ENCODE results near the gene MEFV.
"Not testable (repeated sequence)": the region's sequence is repeated elsewhere in the genome, so short reads cannot be mapped to it uniquely, and the experiment has no call there.

Gene MEFV

DNA sequence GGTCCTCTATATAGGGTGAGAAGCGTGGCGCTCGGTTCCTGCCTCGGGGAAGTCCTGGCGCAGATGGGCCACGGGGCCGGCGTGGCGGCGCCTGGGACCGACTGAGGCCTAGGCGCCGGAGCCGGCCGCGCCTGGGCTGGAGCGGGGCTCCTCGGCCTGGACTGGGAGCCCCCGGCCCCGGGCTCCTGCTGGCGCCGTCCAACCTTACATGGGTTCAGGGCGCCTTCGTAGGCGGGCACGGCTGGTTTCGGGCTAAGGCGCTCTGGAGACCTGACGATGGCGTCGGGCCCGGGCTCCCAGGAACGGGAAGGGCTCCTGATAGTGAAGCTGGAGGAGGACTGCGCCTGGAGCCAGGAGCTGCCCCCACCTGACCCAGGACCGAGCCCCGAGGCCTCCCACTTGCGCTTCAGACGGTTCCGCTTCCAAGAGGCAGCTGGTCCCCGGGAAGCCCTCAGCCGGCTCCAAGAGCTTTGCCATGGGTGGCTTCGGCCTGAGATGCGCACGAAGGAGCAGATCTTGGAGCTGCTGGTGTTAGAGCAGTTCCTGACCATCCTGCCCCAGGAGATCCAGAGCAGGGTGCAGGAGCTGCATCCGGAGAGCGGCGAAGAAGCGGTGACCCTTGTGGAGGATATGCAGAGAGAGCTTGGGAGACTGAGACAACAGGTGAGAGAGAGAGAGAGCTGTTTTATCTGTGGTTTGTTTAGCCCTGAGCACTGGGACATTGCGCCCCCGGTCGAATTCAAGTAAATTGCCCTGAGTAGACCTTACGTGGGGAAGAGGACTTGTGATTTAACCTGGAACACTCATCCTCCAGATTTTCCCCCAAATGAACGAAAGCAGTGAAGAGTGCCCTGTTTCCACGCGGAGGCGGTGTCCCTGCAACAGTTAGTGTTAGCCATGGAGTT lies 27.4 kb upstream of the MEFV start:
- H3K36me3 ChIP-seq (ENCODE audit: control insufficient read depth in 2 of 2, insufficient read depth in 2 of 2, low read length in 2 of 2) = peaks cover 19 to 24% of the 10 kb centered on the region in 2 donors
- peak overlapping the region; percentile 99 for H3K4me3 ChIP-seq (ENCODE audit: low read length in 2 of 2)
- H3K9me3 ChIP-seq (ENCODE audit: control insufficient read depth in 2 of 2, low read length in 2 of 2) = peaks cover 0 to 20% of the 10 kb centered on the region in 2 donors
- no peaks in the 10 kb centered on the region for H3K27me3 ChIP-seq (ENCODE audit: control insufficient read depth in 1 of 2, insufficient read depth in 2 of 2, low read length in 2 of 2)
- H3K4me1 ChIP-seq (ENCODE audit: control insufficient read depth, insufficient read depth, low read length) = peaks cover 22% of the 10 kb centered on the region
- H3K9ac ChIP-seq (ENCODE audit: low read length in 2 of 2) = peak overlapping the region; percentile 87 to 93
- H3K27ac ChIP-seq (ENCODE audit: low read length) = peak overlapping the region; percentile 100

DNA sequence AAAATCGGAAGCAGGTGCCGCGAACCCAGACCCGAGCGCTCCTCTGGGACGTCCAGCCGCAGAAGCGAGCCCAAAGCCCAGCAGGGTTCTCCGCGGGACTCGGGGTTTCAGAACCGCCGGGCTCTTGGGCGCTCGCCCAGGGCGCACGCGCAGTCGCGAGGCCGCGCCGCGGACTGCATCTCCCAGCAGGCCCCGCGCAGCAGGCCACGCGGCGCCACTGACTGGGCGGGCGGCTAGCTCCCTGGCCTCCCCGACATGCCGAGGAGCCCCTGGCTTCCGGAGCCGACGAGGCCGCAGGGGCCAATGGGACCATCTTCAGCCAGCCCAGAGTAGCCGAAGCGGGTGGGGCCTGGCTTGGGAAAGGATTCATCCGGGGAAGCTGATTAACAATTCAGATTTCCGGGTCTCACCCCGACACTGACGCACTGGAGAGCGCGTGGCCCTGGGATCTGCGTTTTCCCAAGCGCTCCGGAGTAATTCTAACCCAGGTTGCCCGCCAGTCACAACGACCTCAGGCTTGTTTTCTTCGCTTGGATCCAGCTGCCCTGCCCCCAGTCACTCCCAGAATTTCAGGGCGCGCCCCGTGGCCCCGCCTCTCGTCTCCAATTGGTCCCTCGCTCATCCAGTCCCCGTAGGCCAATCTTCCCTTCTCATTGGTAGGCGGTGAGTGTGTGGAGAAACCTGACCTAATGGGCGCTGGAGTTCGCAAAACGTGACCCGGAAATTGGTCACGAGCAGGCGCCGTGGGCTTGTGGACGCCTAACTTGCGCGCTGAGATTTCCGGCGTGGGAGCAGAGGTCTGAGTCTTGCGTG lies 26.5 kb upstream of the MEFV start, which contains the start of gene ZNF263:
Gene ZNF263, plus strand, starts transcription at position 762 of the 813 bp plus-strand sequence. CDS start 328 bp downstream, outside the sequence.
- H3K36me3 ChIP-seq (ENCODE audit: control insufficient read depth in 2 of 2, insufficient read depth in 2 of 2, low read length in 2 of 2) = peaks cover 12 to 18% of the 10 kb centered on the region in 2 donors
- peaks cover 0 to 13% of the 10 kb centered on the region in 2 donors for H3K9me3 ChIP-seq (ENCODE audit: control insufficient read depth in 2 of 2, low read length in 2 of 2)
- H3K27ac ChIP-seq (ENCODE audit: low read length) = peak within 1 kb of the TSS; percentile 100
- peaks cover 22% of the 10 kb centered on the region for H3K4me1 ChIP-seq (ENCODE audit: control insufficient read depth, insufficient read depth, low read length)
- H3K9ac ChIP-seq (ENCODE audit: low read length in 2 of 2) = peak within 1 kb of the TSS; percentile 93 to 99
- H3K27me3 ChIP-seq (ENCODE audit: control insufficient read depth in 1 of 2, insufficient read depth in 2 of 2, low read length in 2 of 2) = no peaks in the 10 kb centered on the region
- H3K4me3 ChIP-seq (ENCODE audit: low read length in 2 of 2) = peak within 1 kb of the TSS; percentile 99

DNA sequence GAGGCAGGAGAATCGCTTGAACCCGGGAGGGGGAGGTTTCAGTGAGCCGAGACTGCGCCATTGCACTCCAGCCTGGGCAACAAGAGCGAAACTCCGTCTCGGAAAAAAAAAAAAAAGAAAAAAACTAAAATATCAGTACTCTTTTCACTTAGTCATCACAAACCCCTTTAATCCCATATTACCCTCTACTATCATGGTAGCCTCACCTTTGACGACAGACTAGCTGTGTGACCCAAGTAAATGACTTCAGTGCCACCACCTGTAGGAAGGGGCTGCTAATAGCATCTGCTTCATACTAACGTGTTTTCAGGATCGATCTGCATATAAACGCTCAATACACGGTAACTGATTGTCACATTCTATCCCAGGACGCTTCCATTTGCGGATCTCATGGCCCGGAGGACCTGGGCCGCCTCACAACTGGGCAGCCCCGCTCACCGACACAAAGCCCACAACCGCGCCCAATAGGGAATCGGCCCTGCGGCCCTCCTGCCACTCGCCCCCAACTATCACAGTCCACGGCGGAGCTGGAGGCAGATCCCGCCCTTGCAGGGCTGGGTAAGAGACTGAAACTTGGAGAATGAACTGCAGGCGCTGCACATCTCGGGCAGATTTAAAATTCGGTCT lies 25.8 kb upstream of the MEFV start:
- Histone ChIP-seq H3K27me3 (ENCODE audit: control insufficient read depth in 1 of 2, insufficient read depth in 2 of 2, low read length in 2 of 2) (no peaks in the 10 kb centered on the region), H3K9ac (ENCODE audit: low read length in 2 of 2) (peak overlapping the region; percentile 93 to 99), H3K27ac (ENCODE audit: low read length) (peak overlapping the region; percentile 100), H3K4me1 (ENCODE audit: control insufficient read depth, insufficient read depth, low read length) (peaks cover 22% of the 10 kb centered on the region), H3K9me3 (ENCODE audit: control insufficient read depth in 2 of 2, low read length in 2 of 2) (peaks cover 0 to 10% of the 10 kb centered on the region in 2 donors), H3K36me3 (ENCODE audit: control insufficient read depth in 2 of 2, insufficient read depth in 2 of 2, low read length in 2 of 2) (peaks cover 12 to 18% of the 10 kb centered on the region in 2 donors), H3K4me3 (ENCODE audit: low read length in 2 of 2) (peak overlapping the region; percentile 99)

DNA sequence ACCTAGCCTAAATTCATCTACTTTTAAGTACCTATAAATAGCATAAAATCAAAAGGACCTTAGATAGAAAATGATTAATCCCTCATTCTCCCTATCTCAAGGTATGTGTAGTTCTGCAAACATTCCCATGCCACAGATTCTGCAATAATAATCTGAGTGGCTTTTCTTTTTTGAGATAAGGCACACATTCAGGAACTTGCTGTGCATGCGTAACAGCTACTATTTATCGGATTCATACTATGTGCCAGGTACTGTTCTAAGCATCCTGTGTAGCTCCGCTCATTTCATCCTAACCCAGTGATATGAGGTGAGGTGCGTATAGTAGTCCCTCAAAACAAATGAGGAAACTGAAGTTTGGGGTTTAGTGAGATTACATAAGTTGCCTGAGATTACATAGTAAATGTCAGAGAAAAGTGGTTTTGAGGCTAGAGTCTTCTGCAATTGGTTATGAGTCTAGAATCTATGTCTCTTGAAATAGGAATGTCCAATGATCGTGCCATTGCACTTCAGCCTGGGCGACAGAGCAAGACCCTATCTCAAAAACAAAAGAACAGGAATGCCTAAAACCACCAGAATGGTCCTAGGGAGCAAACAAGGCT lies 24.9 kb upstream of the MEFV start:
- Histone ChIP-seq H3K36me3 (ENCODE audit: control insufficient read depth in 2 of 2, insufficient read depth in 2 of 2, low read length in 2 of 2) (peaks cover 7 to 14% of the 10 kb centered on the region in 2 donors), H3K9ac (ENCODE audit: low read length in 2 of 2) (no peak overlapping the region), H3K4me1 (ENCODE audit: control insufficient read depth, insufficient read depth, low read length) (peaks cover 22% of the 10 kb centered on the region), H3K27me3 (ENCODE audit: control insufficient read depth in 1 of 2, insufficient read depth in 2 of 2, low read length in 2 of 2) (no peaks in the 10 kb centered on the region), H3K9me3 (ENCODE audit: control insufficient read depth in 2 of 2, low read length in 2 of 2) (peaks cover 0 to 10% of the 10 kb centered on the region in 2 donors), H3K27ac (ENCODE audit: low read length) (no peak overlapping the region), H3K4me3 (ENCODE audit: low read length in 2 of 2) (no peak overlapping the region)

DNA sequence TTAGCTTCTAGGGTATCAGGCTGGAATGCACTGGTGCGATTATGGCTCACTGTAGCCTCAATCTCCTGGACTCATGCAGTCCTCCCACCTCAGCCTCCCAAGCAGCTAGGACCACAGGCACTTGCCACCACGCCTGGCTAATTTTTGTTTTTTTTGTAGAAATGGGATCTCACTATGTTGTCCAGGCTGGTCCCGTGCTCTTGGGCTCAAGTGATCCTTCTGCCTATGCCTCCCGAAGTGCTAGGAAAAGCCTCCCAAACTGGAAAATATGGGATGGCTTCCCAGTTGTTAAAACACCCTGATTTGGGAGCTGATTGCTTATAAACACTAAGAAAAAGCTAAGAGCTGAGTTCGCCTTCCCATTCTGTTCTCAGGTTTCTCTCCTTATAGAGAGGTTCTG lies 20.2 kb upstream of the MEFV start:
- Histone ChIP-seq H3K36me3 (ENCODE audit: control insufficient read depth in 2 of 2, insufficient read depth in 2 of 2, low read length in 2 of 2) (no peaks in the 10 kb centered on the region), H3K9ac (ENCODE audit: low read length in 2 of 2) (no peak overlapping the region), H3K9me3 (ENCODE audit: control insufficient read depth in 2 of 2, low read length in 2 of 2) (no peaks in the 10 kb centered on the region), H3K27ac (ENCODE audit: low read length) (no peak overlapping the region), H3K27me3 (ENCODE audit: control insufficient read depth in 1 of 2, insufficient read depth in 2 of 2, low read length in 2 of 2) (no peaks in the 10 kb centered on the region), H3K4me1 (ENCODE audit: control insufficient read depth, insufficient read depth, low read length) (no peaks in the 10 kb centered on the region), H3K4me3 (ENCODE audit: low read length in 2 of 2) (no peak overlapping the region)

DNA sequence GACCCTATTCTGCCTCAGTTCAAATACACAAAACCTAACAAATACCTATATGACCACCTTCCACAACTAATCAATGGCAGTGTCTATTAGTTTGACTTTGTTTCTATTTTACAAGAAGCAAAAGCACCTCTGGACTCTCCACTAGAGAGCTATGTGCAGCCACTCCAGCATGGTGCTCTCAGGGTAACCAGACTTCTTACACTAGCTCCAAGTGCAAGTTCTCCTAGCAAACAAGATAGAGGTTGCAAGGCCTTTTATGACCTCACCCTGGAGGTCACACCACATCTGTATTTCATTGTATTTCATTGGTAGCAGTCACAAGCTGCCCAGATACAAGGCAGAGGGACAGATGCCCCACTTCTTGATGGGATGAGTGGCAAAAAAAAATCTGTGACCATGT lies 18.5 kb upstream of the MEFV start:
- no peak overlapping the region for H3K27ac ChIP-seq (ENCODE audit: low read length)
- H3K36me3 ChIP-seq (ENCODE audit: control insufficient read depth in 2 of 2, insufficient read depth in 2 of 2, low read length in 2 of 2) = no peaks in the 10 kb centered on the region
- no peaks in the 10 kb centered on the region for H3K4me1 ChIP-seq (ENCODE audit: control insufficient read depth, insufficient read depth, low read length)
- H3K27me3 ChIP-seq (ENCODE audit: control insufficient read depth in 1 of 2, insufficient read depth in 2 of 2, low read length in 2 of 2) = no peaks in the 10 kb centered on the region
- H3K4me3 ChIP-seq (ENCODE audit: low read length in 2 of 2) = no peak overlapping the region
- no peak overlapping the region for H3K9ac ChIP-seq (ENCODE audit: low read length in 2 of 2)
- H3K9me3 ChIP-seq (ENCODE audit: control insufficient read depth in 2 of 2, low read length in 2 of 2) = no peaks in the 10 kb centered on the region

DNA sequence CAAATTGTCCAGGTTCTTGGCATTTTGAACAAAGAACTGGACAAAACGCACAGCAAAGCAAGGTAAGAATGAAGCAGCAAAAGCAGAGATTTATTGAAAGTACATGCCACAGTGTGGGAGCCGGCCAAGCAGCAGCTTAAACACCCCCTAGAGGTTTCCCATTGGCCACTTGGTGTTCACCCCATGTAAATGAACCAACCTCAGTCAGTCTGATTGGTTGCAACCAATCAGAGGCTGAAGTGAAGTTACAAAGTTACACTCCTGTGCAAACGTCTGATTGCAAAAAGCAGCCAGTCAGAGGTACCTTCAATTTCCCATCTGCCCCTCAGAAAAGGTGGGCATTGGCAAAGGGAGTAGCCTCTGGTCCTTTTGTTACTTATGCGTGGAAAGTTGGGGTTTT lies 18.1 kb upstream of the MEFV start:
- H3K36me3 ChIP-seq (ENCODE audit: control insufficient read depth in 2 of 2, insufficient read depth in 2 of 2, low read length in 2 of 2) = no peaks in the 10 kb centered on the region
- no peak overlapping the region for H3K4me3 ChIP-seq (ENCODE audit: low read length in 2 of 2)
- no peaks in the 10 kb centered on the region for H3K9me3 ChIP-seq (ENCODE audit: control insufficient read depth in 2 of 2, low read length in 2 of 2)

DNA sequence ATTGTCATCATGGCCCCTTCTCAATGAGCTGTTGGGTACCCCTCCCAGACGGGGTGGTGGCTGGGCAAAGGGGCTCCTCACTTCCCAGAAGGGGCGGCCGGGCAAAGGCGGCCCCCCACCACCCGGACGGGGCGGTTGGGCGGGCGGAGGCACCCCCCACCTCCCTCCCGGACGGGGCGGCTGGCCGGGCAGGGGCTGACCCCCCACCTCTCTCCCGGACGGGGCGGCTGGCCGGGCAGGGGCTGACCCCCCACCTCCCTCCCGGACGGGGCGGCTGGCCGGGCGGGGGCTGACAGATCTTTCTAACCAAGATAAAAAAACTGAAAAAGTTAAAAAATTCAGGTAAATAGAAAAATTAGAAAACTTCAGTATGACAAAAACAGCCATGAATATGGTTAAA lies 14.8 kb upstream of the MEFV start:
- not testable (repeated sequence) for H3K27ac ChIP-seq (ENCODE audit: low read length); H3K36me3 ChIP-seq (ENCODE audit: control insufficient read depth in 2 of 2, insufficient read depth in 2 of 2, low read length in 2 of 2); H3K9me3 ChIP-seq (ENCODE audit: control insufficient read depth in 2 of 2, low read length in 2 of 2); H3K27me3 ChIP-seq (ENCODE audit: control insufficient read depth in 1 of 2, insufficient read depth in 2 of 2, low read length in 2 of 2); H3K4me1 ChIP-seq (ENCODE audit: control insufficient read depth, insufficient read depth, low read length); H3K4me3 ChIP-seq (ENCODE audit: low read length in 2 of 2); H3K9ac ChIP-seq (ENCODE audit: low read length in 2 of 2)

More for the DNA sequence above, 18.1 kb upstream of the MEFV start:
- no peaks in the 10 kb centered on the region for H3K4me1 ChIP-seq (ENCODE audit: control insufficient read depth, insufficient read depth, low read length)
- no peaks in the 10 kb centered on the region for H3K27me3 ChIP-seq (ENCODE audit: control insufficient read depth in 1 of 2, insufficient read depth in 2 of 2, low read length in 2 of 2)
- H3K27ac ChIP-seq (ENCODE audit: low read length) = no peak overlapping the region
- H3K9ac ChIP-seq (ENCODE audit: low read length in 2 of 2) = no peak overlapping the region

DNA sequence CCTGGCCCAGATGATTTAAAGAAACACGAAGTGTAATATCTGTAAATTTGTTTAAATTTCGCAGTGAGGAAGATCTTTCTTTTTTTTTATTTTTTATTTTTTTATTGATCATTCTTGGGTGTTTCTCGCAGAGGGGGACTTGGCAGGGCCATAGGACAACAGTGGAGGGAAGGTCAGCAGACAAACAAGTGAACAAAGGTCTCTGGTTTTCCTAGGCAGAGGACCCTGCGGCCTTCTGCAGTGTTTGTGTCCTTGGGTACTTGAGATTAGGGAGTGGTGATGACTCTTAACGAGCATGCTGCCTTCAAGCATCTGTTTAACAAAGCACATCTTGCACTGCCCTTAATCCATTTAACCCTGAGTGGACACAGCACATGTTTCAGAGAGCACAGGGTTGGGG lies 14.3 kb upstream of the MEFV start:
- not testable (repeated sequence) for H3K9ac ChIP-seq (ENCODE audit: low read length in 2 of 2); H3K9me3 ChIP-seq (ENCODE audit: control insufficient read depth in 2 of 2, low read length in 2 of 2); H3K27me3 ChIP-seq (ENCODE audit: control insufficient read depth in 1 of 2, insufficient read depth in 2 of 2, low read length in 2 of 2); H3K4me3 ChIP-seq (ENCODE audit: low read length in 2 of 2); H3K36me3 ChIP-seq (ENCODE audit: control insufficient read depth in 2 of 2, insufficient read depth in 2 of 2, low read length in 2 of 2); H3K27ac ChIP-seq (ENCODE audit: low read length); H3K4me1 ChIP-seq (ENCODE audit: control insufficient read depth, insufficient read depth, low read length)

DNA sequence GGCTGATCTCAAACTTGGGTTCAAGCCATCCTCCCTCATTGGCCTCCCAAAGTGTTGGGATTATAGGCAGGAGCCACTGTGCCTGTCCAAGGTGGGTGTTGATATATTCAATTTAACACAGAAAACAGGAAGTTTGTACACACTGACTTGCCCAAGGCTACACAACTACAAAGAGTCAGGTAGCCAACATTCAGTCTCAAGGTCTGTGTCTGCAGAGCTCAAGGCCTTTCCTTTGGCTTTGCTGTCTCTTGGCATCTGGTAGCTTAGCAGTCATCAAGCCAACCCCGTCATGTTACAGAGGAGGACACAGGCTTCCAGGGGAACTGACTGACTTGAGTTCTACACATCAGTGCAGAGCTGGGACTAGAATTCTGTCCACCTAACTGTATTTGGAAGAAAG lies 11.9 kb upstream of the MEFV start:
- Histone ChIP-seq H3K4me1 (ENCODE audit: control insufficient read depth, insufficient read depth, low read length) (peaks cover 5% of the 10 kb centered on the region), H3K9ac (ENCODE audit: low read length in 2 of 2) (no peak overlapping the region), H3K27me3 (ENCODE audit: control insufficient read depth in 1 of 2, insufficient read depth in 2 of 2, low read length in 2 of 2) (no peaks in the 10 kb centered on the region), H3K36me3 (ENCODE audit: control insufficient read depth in 2 of 2, insufficient read depth in 2 of 2, low read length in 2 of 2) (peaks cover 3 to 10% of the 10 kb centered on the region in 2 donors), H3K4me3 (ENCODE audit: low read length in 2 of 2) (no peak overlapping the region), H3K27ac (ENCODE audit: low read length) (no peak overlapping the region), H3K9me3 (ENCODE audit: control insufficient read depth in 2 of 2, low read length in 2 of 2) (no peaks in the 10 kb centered on the region)
